ENCODE measurements around the gene DNAH14. TPM values are rescaled to one million over a fixed set of nuclear protein-coding genes. Genes with fewer than 3 reads are reported as not detected.

DNAH14 gene
- total and polyA plus RNA-seq, 10 of the 15 experiments (the other 5 are each of a cell fraction or from before 2014, with no cell fraction given), result 2.0 to 7.9 (median 4.8) TPM

GRCh38 chr1:225360119-225360518 is 430.6 kb downstream of the DNAH14 start:
- no peak for FAIRE-seq
- in situ Hi-C loops (cut with MboI) (no loop called here), intact Hi-C loops (cut with micrococcal nuclease; ENCODE audit: unreplicated experiment) (no loop called here)
- Histone ChIP-seq H3K27me3 (replicated peaks in 1 of 2; ENCODE audit: control insufficient read depth in 2 of 2, insufficient read depth in 2 of 2, low read length in 1 of 2) (0 out of 4 replicates have a peak, but pooled peaks cover 0 to 3% of the 10 kb centered on the region in 2 experiments), H4K20me1 (ENCODE audit: control insufficient read depth, insufficient read depth) (no peaks in the 10 kb centered on the region), H3K9me3 (replicated peaks; ENCODE audit: control insufficient read depth, insufficient read depth, low read length) (no peaks in the 10 kb centered on the region), H3K4me3 (no peak overlapping the region), H3K27ac (ENCODE audit: control insufficient read depth, insufficient read depth) (no peak overlapping the region), H3K9ac (ENCODE audit: control insufficient read depth, insufficient read depth, low read length) (no peak overlapping the region), H3K36me3 (ENCODE audit: control insufficient read depth in 2 of 2, insufficient read depth in 2 of 2, low read length in 1 of 2) (no peaks in the 10 kb centered on the region), H3K4me1 (ENCODE audit: control insufficient read depth, insufficient read depth, low read length) (no peaks in the 10 kb centered on the region), H3K4me2 (ENCODE audit: control insufficient read depth, insufficient read depth) (no peak overlapping the region), H3K79me2 (ENCODE audit: control insufficient read depth, insufficient read depth, low read length) (no peaks in the 10 kb centered on the region), H2AFZ (ENCODE audit: control insufficient read depth, low read depth, low read length) (no peak overlapping the region)
- DNase-seq (ENCODE audit: low read depth, low spot score), result no peak
- no peak for ATAC-seq
- RAD21 ChIA-PET (ENCODE audit: unreplicated experiment), result no interaction called here
- POLR2A ChIA-PET, result no interaction called here
- WGBS (ENCODE audit: insufficient coverage, insufficient replicate concordance, low lambda C conversion rate, missing lambda C conversion rate), result 29% methylated on average over 4 of the region's 4 CpGs
- no TSS peak for BruUV-seq (replicated peaks)
- CTCF ChIA-PET, result no interaction called here
- no peak for TF ChIP-seq SMC3 (IDR thresholded peaks at IDR 0.05; ENCODE audit: borderline replicate concordance, low read length)
- TF ChIP-seq HDAC6 (IDR thresholded peaks at IDR 0.05; ENCODE audit: unreplicated experiment), result no peak
- no peak for TF ChIP-seq NR2C1 (IDR thresholded peaks at IDR 0.05)
- no peak for TF ChIP-seq ATF3 (IDR thresholded peaks at IDR 0.05; ENCODE audit: borderline replicate concordance, extremely low read depth, low read depth, low read length)
- no peak for TF ChIP-seq ZZZ3 (IDR thresholded peaks at IDR 0.05; ENCODE audit: control insufficient read depth, insufficient read length, low read depth)
- TF ChIP-seq PBX3 (IDR thresholded peaks at IDR 0.05; ENCODE audit: insufficient replicate concordance, low read depth, low read length), result no peak
- TF ChIP-seq ZBED1 (IDR thresholded peaks at IDR 0.05; ENCODE audit: borderline replicate concordance), result no peak
- no peak for TF ChIP-seq IRF4 (IDR thresholded peaks at IDR 0.05; ENCODE audit: low read depth, low read length)
- no peak for TF ChIP-seq FOXM1 (IDR thresholded peaks at IDR 0.05; ENCODE audit: low read depth, low read length)
- SMC1A ChIA-PET (ENCODE audit: uncharacterized antibody, unreplicated experiment), result interaction anchor here (0.6 kb wide), 1 partner anchor 419 kb away, joined by 3 read pairs; no protein-coding TSS in a partner anchor

All from GM12878 (cell line).